ENCODE measurements around the gene TGFBR3.

- no peak for TF ChIP-seq CTCF (IDR thresholded peaks at IDR 0.05)
- TF ChIP-seq POLR2A (IDR thresholded peaks at IDR 0.05) = no peak
These were observed 194.4 kb downstream of the TGFBR3 start for GRCh38 chr1:91691525-91691924.
